ENCODE measurements around the gene TRIM39. TPM values are rescaled to one million over a fixed set of nuclear protein-coding genes. Genes with fewer than 3 reads are reported as not detected.
A peak's percentile ranks its signal among the peaks of the same experiment; 100 is the strongest.
"Not testable (repeated sequence)": the region's sequence is repeated elsewhere in the genome, so short reads cannot be mapped to it uniquely, and the experiment has no call there.

TRIM39 gene
- 10.3 TPM for total RNA-seq
- long read RNA-seq, transcript TRIM39-205 (8 exons, 3,249 nt), result major isoform, 5 of 15 reads
- long read RNA-seq, partial matches to known transcripts, result 5 of 15 reads
- long read RNA-seq, other reads (novel, unspliced or antisense), result 3 of 15 reads

GRCh38 chr6:30326526-30327231, at the start of gene TRIM39:
TSS of gene TRIM39 (plus strand) at chr6:30326927. CDS start at chr6:30329318, 2,391 bp downstream.
- intact Hi-C loops (cut with DNase I), result loop anchor here (5.0 kb wide), 1 partner anchor 114 kb away; the partner anchor contains the start of gene TRIM26
- peak; percentile 95 for DNase-seq (ENCODE audit: low spot score)

- intact Hi-C loops (cut with DNase I); DNase-seq (ENCODE audit: low spot score): not testable (repeated sequence)
Measured at GRCh38 chr6:30280988-30281387, 45.7 kb upstream of the TRIM39 start.

- intact Hi-C loops (cut with DNase I), result no loop called here
- no peak for DNase-seq (ENCODE audit: low spot score)
Measured at GRCh38 chr6:30282522-30282921, 44.2 kb upstream of the TRIM39 start.

- intact Hi-C loops (cut with DNase I), result no loop called here
- no peak for DNase-seq (ENCODE audit: low spot score)
Measured at GRCh38 chr6:30283761-30284160, 43.0 kb upstream of the TRIM39 start.

GRCh38 chr6:30287139-30287538, 39.6 kb upstream of the TRIM39 start:
- intact Hi-C loops (cut with DNase I), result no loop called here
- no peak for DNase-seq (ENCODE audit: low spot score)

DNA sequence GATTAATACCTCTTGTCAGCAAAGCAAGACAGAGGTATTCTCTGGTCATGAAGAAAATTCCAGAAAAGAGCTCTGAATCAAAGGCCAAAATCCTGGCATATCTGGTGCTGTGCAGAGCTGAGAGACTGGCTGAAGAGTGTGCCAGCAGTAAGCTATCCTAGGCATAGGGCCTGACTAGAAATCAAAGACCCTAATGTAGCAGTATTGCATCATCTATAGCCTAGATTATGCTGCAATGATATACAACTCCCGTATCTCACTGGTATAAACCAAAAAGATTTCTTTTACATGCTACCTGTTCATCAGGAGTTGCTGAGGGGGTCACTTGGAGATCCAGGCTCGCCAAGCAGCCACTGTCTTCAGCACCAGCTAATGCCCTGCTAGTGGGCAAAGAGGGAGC, 30.9 kb upstream of the TRIM39 start:
- intact Hi-C loops (cut with DNase I), result no loop called here
- no peak for DNase-seq (ENCODE audit: low spot score)

DNA sequence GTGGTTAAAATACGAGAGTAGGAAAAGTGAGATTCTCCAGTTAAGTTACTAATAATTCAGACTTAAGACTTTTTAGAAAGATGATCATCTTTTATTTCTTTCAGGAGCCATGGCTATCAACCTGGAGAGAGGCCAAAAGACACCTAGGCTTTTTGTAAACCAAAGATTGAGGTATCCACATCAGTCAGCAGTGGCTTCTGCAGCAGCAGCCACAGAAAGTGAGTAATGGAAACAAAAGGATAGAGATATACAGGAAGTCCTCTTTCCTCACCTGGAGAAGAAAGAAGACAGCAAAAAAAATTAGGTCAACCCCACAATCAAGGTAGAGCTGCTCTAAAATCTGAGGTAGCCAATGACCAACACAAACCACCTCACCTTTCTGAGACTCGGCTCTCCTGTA, 22.7 kb upstream of the TRIM39 start:
- intact Hi-C loops (cut with DNase I), result no loop called here
- no peak for DNase-seq (ENCODE audit: low spot score)

- no peak for DNase-seq (ENCODE audit: low spot score)
Measured at GRCh38 chr6:30311101-30311500, 15.6 kb upstream of the TRIM39 start.

DNA sequence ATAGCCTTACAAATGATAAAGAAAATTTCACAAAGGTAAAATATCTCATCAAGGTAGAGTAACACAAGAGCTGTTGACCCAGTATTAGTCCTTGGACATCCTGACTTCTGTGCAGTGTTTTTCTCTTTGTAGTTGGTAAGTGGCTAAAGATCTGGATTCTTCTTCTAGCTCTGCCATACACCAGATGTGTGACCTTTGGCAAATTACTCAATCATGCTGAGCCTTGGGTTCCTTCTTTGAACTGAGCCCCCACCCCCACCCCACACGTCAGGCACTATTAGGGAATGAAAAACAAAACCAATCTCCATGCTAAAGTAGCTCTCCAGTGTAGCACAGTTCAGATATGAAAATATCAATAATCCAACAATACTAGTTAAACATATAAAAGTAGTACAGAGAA, 15.1 kb upstream of the TRIM39 start:
- no peak for DNase-seq (ENCODE audit: low spot score)
- intact Hi-C loops (cut with DNase I), result no loop called here

More at GRCh38 chr6:30311101-30311500, 15.6 kb upstream of the TRIM39 start:
- intact Hi-C loops (cut with DNase I), result no loop called here

- intact Hi-C loops (cut with DNase I), result no loop called here
Measured at GRCh38 chr6:30312266-30312665, 14.5 kb upstream of the TRIM39 start.

DNA sequence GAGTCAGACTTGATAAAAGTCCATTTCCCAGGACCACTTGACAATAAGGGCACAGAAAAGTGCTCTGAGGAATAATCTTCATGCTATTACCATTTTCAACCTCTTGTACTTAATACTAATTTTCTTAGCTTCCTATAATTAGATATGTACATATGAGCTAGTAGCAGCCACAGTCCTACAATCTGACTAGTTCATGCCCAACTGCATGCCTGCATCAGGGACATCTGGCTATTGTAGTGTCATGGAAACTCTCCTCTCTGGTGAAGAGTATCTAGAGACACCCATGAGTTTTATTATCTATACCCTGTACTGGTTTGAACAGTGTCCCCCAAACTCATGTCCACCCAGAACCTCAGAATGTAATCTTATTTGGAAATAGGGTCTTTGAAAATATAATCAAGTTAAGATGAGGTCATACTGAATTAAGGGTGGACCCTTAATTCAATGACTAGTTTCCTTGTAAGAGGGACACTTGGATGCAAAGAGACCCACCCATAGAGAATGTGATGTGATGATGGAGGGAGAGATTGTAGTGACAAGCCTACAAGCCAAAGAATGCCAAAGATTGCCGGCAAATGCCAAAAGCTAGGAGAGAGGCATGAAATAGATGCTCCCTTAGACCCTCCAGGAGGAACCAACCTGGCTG, 13.9 kb upstream of the TRIM39 start:
- intact Hi-C loops (cut with DNase I), result no loop called here
- no peak for DNase-seq (ENCODE audit: low spot score)

More at GRCh38 chr6:30312266-30312665, 14.5 kb upstream of the TRIM39 start:
- DNase-seq (ENCODE audit: low spot score), result no peak

GRCh38 chr6:30315156-30315555, 11.6 kb upstream of the TRIM39 start:
- intact Hi-C loops (cut with DNase I), result no loop called here
- no peak for DNase-seq (ENCODE audit: low spot score)

DNA sequence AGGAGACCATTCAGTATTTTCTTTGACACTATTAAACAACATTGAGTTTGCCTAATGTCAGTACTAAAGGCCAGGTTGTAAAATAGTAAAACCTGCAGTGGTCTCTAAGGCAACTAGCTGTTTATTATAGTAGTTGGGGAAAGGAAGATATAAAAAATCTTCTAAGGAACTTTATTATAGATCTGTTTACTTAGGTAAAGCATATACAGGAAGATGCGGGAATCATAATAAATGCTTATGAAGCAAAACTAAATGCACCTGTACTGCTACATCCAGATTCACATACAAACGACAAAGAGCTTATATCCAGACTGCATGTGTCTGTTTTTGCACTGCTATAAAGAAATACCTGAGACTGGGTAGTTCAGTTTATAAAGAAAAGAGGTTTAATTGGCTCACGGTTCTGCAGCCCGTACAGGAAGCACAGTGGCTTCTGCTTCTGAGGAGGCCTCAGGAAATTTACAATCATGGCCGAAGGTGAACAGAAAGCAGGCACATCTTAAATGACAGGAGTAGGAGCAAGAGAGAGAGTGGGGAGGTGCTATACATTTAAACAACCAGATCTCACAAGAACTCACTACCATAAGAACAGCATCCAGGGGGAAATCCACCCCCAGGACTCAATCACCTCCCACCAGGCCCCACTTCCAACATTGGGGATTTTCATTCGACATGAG, 8.7 kb upstream of the TRIM39 start:
- intact Hi-C loops (cut with DNase I), result no loop called here

DNA sequence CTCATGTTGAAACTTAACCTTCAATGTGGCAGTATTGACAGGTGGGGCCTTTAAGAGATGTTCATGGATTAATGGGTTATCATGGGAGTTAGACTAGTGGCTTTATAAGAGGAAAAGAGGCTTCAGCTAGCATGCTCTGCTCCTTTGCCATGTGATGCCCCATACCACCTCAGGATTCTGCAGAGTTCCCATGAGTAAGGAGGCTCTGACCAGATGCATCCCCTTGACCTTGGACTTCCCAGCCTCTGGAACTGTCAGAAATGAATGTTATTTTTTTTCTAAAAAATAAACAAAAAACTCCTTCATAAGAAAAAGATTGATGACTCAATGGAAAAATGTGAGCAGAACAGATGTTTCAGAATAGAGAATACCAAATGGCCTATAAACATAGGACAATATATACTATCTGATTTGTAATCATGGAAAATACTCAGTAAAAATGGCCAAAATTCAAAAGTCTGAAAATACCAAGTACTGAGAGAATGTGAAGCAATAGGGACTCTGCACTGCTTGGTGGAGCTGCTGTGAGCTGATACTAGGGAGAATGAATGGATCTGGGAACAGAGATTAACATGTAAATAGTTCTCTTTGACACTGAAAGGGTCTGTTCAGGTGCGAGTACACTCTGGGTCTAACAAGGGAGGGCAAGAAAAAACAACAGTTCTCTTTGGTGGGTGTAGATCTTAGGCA, 7.4 kb upstream of the TRIM39 start:
- intact Hi-C loops (cut with DNase I), result no loop called here
- no peak for DNase-seq (ENCODE audit: low spot score)

More for the DNA sequence above, 8.7 kb upstream of the TRIM39 start:
- DNase-seq (ENCODE audit: low spot score), result no peak

DNA sequence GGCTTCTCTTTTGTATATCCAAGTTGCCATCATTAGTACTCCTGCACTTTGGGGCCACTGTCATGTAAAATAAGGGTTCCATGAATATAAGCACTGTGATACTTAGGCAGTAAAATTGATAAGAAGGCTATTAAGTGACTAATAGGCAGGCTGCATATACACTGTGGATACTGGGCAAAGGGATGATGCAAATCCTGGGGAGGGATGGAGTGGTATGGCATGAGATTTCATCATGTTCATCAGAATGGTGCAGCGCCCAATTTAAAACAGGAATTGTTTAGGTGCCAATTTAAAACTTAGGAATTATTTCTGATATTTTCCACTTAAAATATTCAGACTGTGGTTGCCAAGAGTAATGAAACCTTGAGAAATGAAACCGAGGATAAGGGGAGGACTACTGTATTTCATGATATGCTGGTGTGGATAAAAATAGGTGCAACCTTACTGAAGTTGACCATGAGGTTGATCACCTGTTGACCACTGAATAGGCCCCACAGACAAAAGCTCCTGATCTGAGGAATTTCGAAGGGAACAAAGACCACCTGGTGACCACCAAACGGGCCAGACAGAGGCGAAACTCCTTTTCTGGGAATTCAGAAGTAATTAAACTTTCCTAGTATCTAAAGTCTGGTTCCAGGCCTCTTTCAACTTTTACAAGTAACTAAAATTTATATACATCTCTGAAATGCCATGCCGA, 4.9 kb upstream of the TRIM39 start:
- DNase-seq (ENCODE audit: low spot score), result no peak
- intact Hi-C loops (cut with DNase I), result no loop called here

DNA sequence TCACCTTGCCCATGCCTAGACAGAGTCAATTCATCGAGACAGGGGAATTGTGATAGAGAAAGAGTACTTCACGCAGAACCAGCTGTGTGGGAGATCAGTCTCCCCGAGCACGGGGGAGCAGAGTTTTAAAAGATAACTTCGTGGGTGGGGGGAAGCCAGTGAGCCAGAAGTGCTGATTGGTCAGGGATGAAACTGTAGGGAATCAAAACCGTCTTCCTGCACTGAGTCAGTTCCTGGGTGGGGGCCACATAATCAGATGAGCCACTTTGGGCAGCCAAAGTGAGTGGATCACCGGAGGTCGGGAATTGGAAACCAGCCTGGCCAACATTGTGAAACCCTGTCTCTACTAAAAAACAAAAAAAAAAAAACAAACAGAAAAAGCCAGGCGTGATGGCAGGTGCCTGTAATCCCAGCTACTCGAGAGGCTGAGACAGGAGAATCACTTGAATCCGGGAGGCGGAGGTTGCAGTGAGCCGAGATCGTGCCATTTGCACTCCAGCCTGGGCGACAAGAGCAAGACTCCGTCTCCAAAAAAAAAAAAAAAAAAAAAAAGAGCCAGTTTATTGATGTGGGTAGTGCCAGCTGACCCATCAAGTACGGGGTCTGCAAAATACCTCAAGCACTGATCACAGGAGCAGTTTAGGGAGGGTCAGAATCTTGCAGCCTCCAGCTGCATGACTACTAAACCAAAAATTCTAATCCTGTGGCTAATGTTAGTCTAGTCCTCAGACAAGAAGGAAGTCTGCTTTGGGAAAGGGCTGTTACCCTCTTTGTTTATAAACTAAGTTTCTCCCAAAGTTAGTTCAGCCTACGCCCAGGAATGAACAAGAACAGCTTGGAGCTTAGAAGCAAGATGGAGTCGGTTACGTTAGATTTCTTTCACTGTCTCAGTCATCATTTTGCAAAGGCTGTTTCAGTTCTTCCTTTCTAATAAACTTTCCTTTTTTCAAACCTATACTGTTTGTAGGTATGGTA, 3.9 kb upstream of the TRIM39 start:
- DNase-seq (ENCODE audit: low spot score), result no peak
- intact Hi-C loops (cut with DNase I), result no loop called here

GRCh38 chr6:30323806-30324205, 2.9 kb upstream of the TRIM39 start:
- intact Hi-C loops (cut with DNase I), result no loop called here
- DNase-seq (ENCODE audit: low spot score), result no peak

Measured in cardiac septum (tissue), 1 donor.